HL-60 (cell line): Measurements from ENCODE around the gene HES5.

Experiments used
- DNase-seq, 2 experiments: peaks; one replicate each; pipeline ENCODE4 v3.0.0-alpha.2; 2010 to 2020; ENCODE audit warnings: low read depth in 1 of 2, low spot score in 1 of 2
- H3K27ac ChIP-seq: fragments of 250-450 bp; sonication (Bioruptor Pico); replicated peaks from 2 replicates; pipeline ENCODE4 v1.5.1; 2020; ENCODE audit warnings: mild to moderate bottlenecking, moderate library complexity
- H3K27me3 ChIP-seq: fragments of 250-450 bp; sonication (Bioruptor Pico); 2 replicates; pipeline ENCODE4 v1.5.1; 2021; ENCODE audit warnings: mild to moderate bottlenecking, moderate library complexity; ENCODE audit not compliant: insufficient read depth, poor library complexity, severe bottlenecking
- H3K4me3 ChIP-seq: replicated peaks from 2 replicates; pipeline ENCODE4 v1.5.1; 2011; ENCODE audit warnings: mild to moderate bottlenecking, control low read depth, low read length; ENCODE audit not compliant: insufficient read depth
- CTCF ChIP-seq: IDR thresholded peaks from one replicate; pipeline ENCODE4 v1.5.1; 2011; ENCODE audit warnings: low read length, control low read depth, inconsistent platforms; ENCODE audit not compliant: insufficient read depth
- GABPA ChIP-seq: IDR thresholded peaks from 2 replicates; pipeline ENCODE4 v1.6.1; 2012; ENCODE audit warnings: low read depth
- POLR2AphosphoS5 ChIP-seq: IDR thresholded peaks from 2 replicates; pipeline ENCODE4 v1.6.1; 2012; ENCODE audit warnings: low read depth
- REST ChIP-seq: IDR thresholded peaks from 2 replicates; pipeline ENCODE4 v1.6.1; 2012; ENCODE audit warnings: low read depth; ENCODE audit not compliant: insufficient replicate concordance
- SPI1 ChIP-seq: IDR thresholded peaks from 2 replicates; pipeline ENCODE4 v1.6.1; 2012; ENCODE audit warnings: low read depth, mild to moderate bottlenecking, borderline replicate concordance

The HES5 gene

GRCh38 chr1:2545754-2546514 is 15.9 kb upstream of the HES5 start:
- DNase-seq = peak; percentile 87 to 90
- peaks cover 2% of the 10 kb centered on the region for H3K27me3 ChIP-seq
- TF ChIP-seq REST (no peak), POLR2AphosphoS5 (peak; percentile 80)
- peak overlapping the region; percentile 69 for H3K4me3 ChIP-seq
- H3K27ac ChIP-seq = peak overlapping the region; percentile 91

- H3K27ac ChIP-seq = peak overlapping the region; percentile 48; the same call in 1 of the 2 replicates
- no peak for DNase-seq
- TF ChIP-seq SPI1 (no peak), POLR2AphosphoS5 (no peak), REST (no peak), GABPA (no peak), CTCF (no peak)
- peaks cover 2% of the 10 kb centered on the region for H3K27me3 ChIP-seq
- H3K4me3 ChIP-seq = no peak overlapping the region
These were observed 15.0 kb upstream of the HES5 start for GRCh38 chr1:2544875-2545640.

GRCh38 chr1:2544093-2544874 is 14.2 kb upstream of the HES5 start:
- TF ChIP-seq GABPA (no peak), REST (no peak), SPI1 (no peak), POLR2AphosphoS5 (no peak), CTCF (no peak)
- no peak for DNase-seq
- peak overlapping the region; percentile 30 for H3K27ac ChIP-seq
- H3K27me3 ChIP-seq = peaks cover 2% of the 10 kb centered on the region
- no peak overlapping the region for H3K4me3 ChIP-seq
